Stimulated activated CD8-positive, alpha-beta memory T cell treated with anti-CD3 and anti-CD28 coated beads, Interleukin-2, amount 100 ng/mL, for 48 hours (primary cell): ENCODE results near the gene ARL2BP.
"Not testable (repeated sequence)": the region's sequence is repeated elsewhere in the genome, so short reads cannot be mapped to it uniquely, and the experiment has no call there.

Source experiments
- DNase-seq, 2 donors: peaks; one replicate each; pipeline ENCODE4 v3.0.0-alpha.2; 2020; ENCODE audit warnings: low read depth in 2 of 2

Gene ARL2BP

DNA sequence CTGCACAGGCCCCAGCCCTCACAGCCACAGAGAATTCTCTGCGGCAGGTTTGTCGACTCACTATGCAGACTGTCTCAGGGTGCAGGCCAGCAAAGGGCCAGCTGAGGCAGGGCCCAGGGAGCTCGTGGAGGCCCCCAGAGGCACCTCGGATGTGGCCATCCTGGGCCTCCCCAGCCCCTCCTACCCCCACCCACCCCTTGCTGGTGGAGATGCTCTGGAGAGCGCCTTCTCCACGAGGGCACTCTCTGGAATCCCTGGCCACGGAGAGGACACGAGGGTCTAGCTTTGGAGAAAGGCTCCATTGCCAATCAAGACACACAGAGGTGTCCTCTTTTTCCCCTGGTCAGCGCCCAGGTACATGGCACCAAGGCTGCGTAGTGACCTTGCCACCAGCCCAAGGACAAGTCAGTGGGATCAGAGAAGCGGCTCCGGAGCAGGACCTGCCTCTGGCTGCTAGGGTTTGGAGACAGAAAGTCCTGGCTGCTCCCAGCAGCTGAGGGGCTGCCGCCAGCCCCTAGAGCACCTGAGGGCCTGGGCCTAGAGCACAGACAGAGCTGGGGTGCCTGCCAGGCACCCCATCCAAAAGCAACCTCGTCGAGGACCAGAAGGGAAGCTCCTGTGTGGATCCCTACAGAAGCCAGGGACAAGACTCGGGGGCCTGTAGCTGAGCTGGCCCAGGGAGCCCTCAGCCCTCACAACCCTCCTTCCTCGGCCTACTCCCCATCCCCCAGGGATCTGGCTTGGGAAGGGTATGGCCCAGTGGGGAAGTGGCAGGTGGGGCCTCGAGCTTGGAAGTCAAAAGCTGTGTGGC is 18.7 kb downstream of the ARL2BP start:
- DNase-seq = no peak

GRCh38 chr16:57264381-57264780 is 19.3 kb downstream of the ARL2BP start:
- DNase-seq = no peak

DNA sequence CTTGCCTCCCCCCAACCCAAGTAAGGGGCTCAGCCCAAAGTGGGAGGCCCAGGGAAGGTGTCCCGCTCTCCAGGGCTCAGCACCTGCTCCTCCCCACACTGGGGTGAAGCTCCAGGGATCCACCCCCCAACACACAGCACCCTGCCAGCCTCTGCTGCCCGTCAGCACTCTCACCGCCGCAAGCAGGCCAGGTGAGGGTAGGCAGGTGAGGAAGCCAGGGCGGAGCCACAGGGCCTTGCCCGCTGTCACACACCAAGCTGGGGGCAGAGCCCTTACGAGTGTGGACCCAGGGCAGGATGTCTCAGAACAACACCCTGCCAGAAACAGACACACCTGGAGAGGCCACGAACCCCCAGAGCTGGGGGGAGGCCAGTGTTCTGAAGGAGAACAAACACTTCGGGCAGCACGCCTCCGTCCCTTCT is 19.9 kb downstream of the ARL2BP start:
- no peak for DNase-seq

- no peak for DNase-seq
These were observed 20.9 kb downstream of the ARL2BP start for GRCh38 chr16:57265850-57266530.

GRCh38 chr16:57266531-57267260 is 21.6 kb downstream of the ARL2BP start:
- no peak for DNase-seq

DNA sequence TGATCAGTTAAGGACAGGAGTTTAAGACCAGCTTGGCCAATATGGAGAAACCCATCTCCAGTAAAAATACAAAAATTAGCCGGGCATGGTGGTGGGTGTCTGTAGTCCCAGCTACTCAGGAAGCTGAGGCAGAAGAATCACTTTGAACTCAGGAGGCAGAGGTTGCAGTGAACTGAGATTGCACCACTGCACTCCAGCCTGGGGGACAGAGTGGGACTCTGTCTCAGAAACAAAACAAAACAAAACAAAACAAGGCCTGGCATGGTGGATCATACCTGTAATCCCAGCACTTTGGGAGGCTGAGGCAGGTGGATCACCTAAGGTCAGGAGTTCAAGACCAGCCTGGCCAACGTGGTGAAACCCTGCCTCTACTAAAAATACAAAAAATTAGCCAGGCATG is 22.3 kb downstream of the ARL2BP start:
- DNase-seq = not testable (repeated sequence)

- DNase-seq = no peak
These were observed 24.0 kb downstream of the ARL2BP start for GRCh38 chr16:57268804-57269800.

GRCh38 chr16:57270221-57271062 is 25.4 kb downstream of the ARL2BP start:
- DNase-seq = no peak

GRCh38 chr16:57271063-57271345 is 25.9 kb downstream of the ARL2BP start:
- DNase-seq = no peak

- DNase-seq = no peak
These were observed 26.9 kb downstream of the ARL2BP start for GRCh38 chr16:57271867-57272495.

GRCh38 chr16:57273359-57273758 is 28.3 kb downstream of the ARL2BP start:
- DNase-seq = no peak

GRCh38 chr16:57273826-57274225 is 28.8 kb downstream of the ARL2BP start:
- DNase-seq = no peak

GRCh38 chr16:57275946-57276345 is 30.9 kb downstream of the ARL2BP start:
- not testable (repeated sequence) for DNase-seq

GRCh38 chr16:57276596-57276995 is 31.5 kb downstream of the ARL2BP start:
- DNase-seq = no peak

GRCh38 chr16:57277586-57277985 is 32.5 kb downstream of the ARL2BP start:
- peak in 1 of 2 donors; percentile 32 for DNase-seq

DNA sequence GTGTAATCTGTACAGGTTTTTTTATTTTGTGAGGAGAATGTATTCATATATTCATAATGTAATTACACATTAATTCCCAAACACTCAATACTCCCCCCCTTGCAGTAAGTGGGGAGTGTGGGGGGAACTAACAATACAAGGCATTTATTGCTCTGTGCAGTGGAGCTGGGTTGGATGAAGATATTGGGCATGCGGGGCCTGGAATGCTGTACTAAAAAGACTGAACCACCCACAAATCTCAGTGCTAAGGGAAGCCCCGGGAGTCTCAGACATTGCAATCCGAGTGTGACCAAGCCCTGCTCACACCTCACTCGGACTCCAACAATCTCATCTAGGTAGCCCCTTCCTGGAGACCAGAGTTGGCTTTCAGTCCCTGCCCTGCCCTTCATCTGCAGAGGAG is 33.4 kb downstream of the ARL2BP start:
- DNase-seq = no peak

DNA sequence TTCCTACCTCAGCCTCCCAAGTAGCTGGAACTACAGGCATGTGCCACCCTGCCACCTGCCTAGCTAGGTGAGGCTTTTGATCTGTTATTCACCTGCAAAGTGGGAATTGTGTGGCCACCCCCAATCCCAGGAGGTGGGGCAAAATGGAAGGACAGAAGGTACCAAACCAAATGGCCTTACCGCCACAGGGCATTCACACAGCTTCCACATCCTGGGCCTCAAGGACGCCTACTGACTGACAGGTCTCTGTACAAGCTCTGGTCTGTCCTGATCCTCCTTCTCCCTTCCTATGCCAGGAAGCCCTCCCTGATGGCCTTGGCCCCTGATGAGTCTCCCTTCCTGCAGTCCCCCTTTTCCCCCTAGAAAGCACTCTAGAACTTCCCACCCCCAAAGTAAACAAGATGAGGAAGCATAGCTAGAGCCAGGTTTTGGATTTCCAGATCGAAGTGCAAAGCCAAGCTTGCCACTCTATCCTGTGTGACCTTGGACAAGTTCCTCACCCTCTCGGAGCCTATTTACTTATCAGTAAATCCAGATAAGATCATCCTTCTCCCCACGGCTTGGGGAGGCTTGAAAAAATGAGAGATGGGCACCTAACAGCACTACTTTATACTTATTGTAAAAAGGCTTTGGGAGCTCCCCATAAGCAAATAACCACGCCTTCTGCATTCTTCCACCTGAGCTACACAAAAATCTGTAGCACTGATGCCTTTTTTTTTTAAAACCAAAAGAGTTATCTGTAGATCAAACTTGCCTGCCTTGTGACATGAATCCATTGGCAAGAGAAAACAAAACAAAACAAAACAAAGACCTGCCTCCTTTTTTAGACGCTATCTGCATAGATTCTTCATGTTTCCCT is 35.0 kb downstream of the ARL2BP start:
- no peak for DNase-seq

- no peak for DNase-seq
These were observed 36.7 kb downstream of the ARL2BP start for GRCh38 chr16:57281791-57282190.
